NCI-H1417 (cell line): ENCODE data around the gene MYMX.

Experiments used
- DNase-seq, 3 experiments: peaks; one replicate each; lab custom pipeline; 2025; lab: John Stamatoyannopoulos, UW

Gene MYMX

GRCh38 chr6:44232676-44233566 lies 16.2 kb downstream of the MYMX start:
- DNase-seq, result no peak

- no peak for DNase-seq
Observed at GRCh38 chr6:44233567-44234100, 16.9 kb downstream of the MYMX start.

GRCh38 chr6:44234101-44235025 lies 17.6 kb downstream of the MYMX start:
- peak in 1 of 3 experiments; percentile 34 for DNase-seq

GRCh38 chr6:44235269-44235668 lies 18.5 kb downstream of the MYMX start:
- DNase-seq, result no peak

- no peak for DNase-seq
Observed at GRCh38 chr6:44235891-44236516, 19.3 kb downstream of the MYMX start.

- DNase-seq, result peak; percentile 73 to 86 (median 78)
Observed at GRCh38 chr6:44237021-44237812, 20.5 kb downstream of the MYMX start.

- peak; percentile 73 to 79 (median 78) for DNase-seq
Observed at GRCh38 chr6:44237813-44238433, 21.2 kb downstream of the MYMX start.

- DNase-seq, result no peak
Observed at GRCh38 chr6:44238687-44239350, 22.1 kb downstream of the MYMX start.

GRCh38 chr6:44243345-44243744 lies 26.6 kb downstream of the MYMX start:
- DNase-seq, result no peak

- DNase-seq, result no peak
Observed at GRCh38 chr6:44245391-44245911, 28.7 kb downstream of the MYMX start.

GRCh38 chr6:44245912-44246662 lies 29.4 kb downstream of the MYMX start:
- DNase-seq, result peak; percentile 89 to 94 (median 94)

- DNase-seq, result peak; percentile 92 to 97 (median 97)
Observed at GRCh38 chr6:44246663-44247337, 30.1 kb downstream of the MYMX start, which contains the start of gene HSP90AB1. Gene HSP90AB1 (plus strand): TSS chr6:44247101. CDS start chr6:44248630, 1,529 bp downstream.

- DNase-seq, result peak in 2 of 3 experiments; percentile 62 to 72
Observed at GRCh38 chr6:44247338-44248302, 30.9 kb downstream of the MYMX start.

GRCh38 chr6:44248579-44248978 lies 31.9 kb downstream of the MYMX start:
- DNase-seq, result no peak

- DNase-seq, result peak in 1 of 3 experiments; percentile 48
Observed at GRCh38 chr6:44249082-44249748, 32.5 kb downstream of the MYMX start.

GRCh38 chr6:44250067-44250717 lies 33.5 kb downstream of the MYMX start:
- DNase-seq, result peak in 1 of 3 experiments; percentile 61
